ENCODE results near the gene TAP1.

The TAP1 gene

GRCh38 chr6:32844839-32845383 is 8.6 kb downstream of the TAP1 start:
- no peak for DNase-seq (ENCODE audit: low spot score)
- TF ChIP-seq, protein P1, sequence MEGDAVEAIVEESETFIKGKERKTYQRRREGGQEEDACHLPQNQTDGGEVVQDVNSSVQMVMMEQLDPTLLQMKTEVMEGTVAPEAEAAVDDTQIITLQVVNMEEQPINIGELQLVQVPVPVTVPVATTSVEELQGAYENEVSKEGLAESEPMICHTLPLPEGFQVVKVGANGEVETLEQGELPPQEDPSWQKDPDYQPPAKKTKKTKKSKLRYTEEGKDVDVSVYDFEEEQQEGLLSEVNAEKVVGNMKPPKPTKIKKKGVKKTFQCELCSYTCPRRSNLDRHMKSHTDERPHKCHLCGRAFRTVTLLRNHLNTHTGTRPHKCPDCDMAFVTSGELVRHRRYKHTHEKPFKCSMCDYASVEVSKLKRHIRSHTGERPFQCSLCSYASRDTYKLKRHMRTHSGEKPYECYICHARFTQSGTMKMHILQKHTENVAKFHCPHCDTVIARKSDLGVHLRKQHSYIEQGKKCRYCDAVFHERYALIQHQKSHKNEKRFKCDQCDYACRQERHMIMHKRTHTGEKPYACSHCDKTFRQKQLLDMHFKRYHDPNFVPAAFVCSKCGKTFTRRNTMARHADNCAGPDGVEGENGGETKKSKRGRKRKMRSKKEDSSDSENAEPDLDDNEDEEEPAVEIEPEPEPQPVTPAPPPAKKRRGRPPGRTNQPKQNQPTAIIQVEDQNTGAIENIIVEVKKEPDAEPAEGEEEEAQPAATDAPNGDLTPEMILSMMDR (IDR thresholded peaks at IDR 0.05; ENCODE audit: extremely low read depth, insufficient read depth, missing control alignments), result no peak
- in situ Hi-C loops (cut with MboI; ENCODE audit: low pct_unique_long_range_greater_than_20kb, low sequenced_read_pairs, unreplicated experiment), result no loop called here

DNA sequence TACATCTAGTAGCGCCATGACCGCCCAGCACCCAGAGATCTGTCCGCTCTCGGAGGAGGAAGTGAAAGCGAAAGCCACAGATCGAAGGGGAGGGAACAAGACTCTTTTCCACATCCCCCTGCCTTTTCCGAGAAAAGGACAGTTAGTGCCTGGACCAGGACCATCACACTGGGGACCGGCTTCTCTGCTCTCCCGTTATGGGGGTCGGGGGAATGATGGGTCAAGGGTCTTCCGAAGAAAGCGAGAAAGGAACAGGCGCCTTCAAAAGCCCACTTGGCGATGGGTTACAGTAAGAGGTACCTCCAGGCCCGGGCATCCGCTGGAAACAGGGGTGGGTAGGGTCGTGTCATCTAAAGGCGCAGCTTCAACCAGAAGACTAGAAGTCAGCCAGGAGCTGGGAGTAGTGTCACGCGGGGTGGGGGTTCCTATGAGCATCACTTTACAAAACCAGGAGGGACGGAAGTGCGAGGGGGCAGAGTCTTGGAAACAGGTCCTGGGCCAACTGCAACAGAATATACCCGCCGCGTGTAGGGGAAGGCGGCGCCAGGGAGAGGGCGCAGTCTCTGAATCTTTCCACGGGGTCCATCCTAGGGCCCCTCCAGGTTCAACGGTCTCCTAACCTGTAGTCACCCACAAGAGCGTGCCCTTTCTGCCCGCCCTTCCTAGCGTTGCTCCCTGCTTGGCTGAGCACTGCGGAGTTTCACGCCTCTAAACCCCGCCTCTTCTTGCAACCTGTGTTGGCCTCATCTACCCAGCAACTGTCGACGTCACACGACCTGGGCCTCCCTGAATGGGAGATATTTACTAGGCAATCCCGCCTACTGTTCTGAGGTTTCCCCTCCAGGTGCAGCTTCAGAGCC is 9.3 kb downstream of the TAP1 start, which contains the start of gene PSMB8:
Gene PSMB8, minus strand, starts transcription at position 69 of the 860 bp plus-strand sequence. Its CDS starts 51 bp downstream, at position 18.
- in situ Hi-C loops (cut with MboI; ENCODE audit: low pct_unique_long_range_greater_than_20kb, low sequenced_read_pairs, unreplicated experiment), result no loop called here
- TF ChIP-seq, protein P1 (IDR thresholded peaks at IDR 0.05; ENCODE audit: extremely low read depth, insufficient read depth, missing control alignments), result no peak
- peak; percentile 92 for DNase-seq (ENCODE audit: low spot score)

- in situ Hi-C loops (cut with MboI; ENCODE audit: low pct_unique_long_range_greater_than_20kb, low sequenced_read_pairs, unreplicated experiment), result no loop called here
- DNase-seq (ENCODE audit: low spot score), result no peak
- TF ChIP-seq, protein P1 (IDR thresholded peaks at IDR 0.05; ENCODE audit: extremely low read depth, insufficient read depth, missing control alignments), result no peak
These were observed 10.0 kb downstream of the TAP1 start for GRCh38 chr6:32843331-32843978.

- TF ChIP-seq, protein P1 (IDR thresholded peaks at IDR 0.05; ENCODE audit: extremely low read depth, insufficient read depth, missing control alignments), result no peak
- DNase-seq (ENCODE audit: low spot score), result no peak
- in situ Hi-C loops (cut with MboI; ENCODE audit: low pct_unique_long_range_greater_than_20kb, low sequenced_read_pairs, unreplicated experiment), result no loop called here
These were observed 10.8 kb downstream of the TAP1 start for GRCh38 chr6:32842690-32843089.

GRCh38 chr6:32842021-32842650 is 11.4 kb downstream of the TAP1 start:
- TF ChIP-seq, protein P1 (IDR thresholded peaks at IDR 0.05; ENCODE audit: extremely low read depth, insufficient read depth, missing control alignments), result no peak
- in situ Hi-C loops (cut with MboI; ENCODE audit: low pct_unique_long_range_greater_than_20kb, low sequenced_read_pairs, unreplicated experiment), result no loop called here
- DNase-seq (ENCODE audit: low spot score), result no peak

DNA sequence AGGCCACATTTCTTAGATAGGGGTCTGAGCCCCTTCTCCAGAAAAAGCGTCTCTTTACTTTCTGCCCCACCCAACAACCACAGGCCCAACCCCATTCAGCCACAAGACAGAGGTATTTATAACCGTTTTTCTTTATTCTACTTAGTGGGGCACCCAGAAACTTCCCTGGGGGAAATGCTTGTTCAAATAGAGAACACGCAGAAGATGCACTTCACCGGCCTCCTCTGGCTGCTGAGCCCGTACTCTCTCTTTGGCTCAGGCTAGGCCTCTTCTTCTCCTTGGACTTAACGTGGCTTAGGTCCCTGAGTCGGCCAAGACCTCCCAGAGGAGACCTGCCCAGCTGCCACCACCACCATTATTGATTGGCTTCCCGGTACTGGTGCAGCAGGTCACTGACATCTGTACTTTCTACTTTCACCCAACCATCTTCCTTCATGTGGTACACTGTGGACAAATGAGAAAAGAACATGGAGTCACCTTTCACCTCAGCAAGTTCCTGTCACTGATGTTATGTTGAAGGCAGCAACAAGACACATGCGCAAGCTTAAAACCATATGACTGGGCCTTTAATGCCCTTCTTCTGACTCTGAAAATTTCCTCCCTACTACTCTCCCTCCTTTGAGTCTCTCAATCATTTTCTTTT is 12.8 kb downstream of the TAP1 start:
- TF ChIP-seq, protein P1 (IDR thresholded peaks at IDR 0.05; ENCODE audit: extremely low read depth, insufficient read depth, missing control alignments), result no peak
- peak; percentile 57 for DNase-seq (ENCODE audit: low spot score)
- in situ Hi-C loops (cut with MboI; ENCODE audit: low pct_unique_long_range_greater_than_20kb, low sequenced_read_pairs, unreplicated experiment), result no loop called here

Measured in GM13977 (cell line).